HG02938 (cell line): ENCODE results near the gene LRRC47.

Source experiments
- ATAC-seq: cut with Tn5 transposase; IDR thresholded peaks from one replicate; pipeline ENCODE4 v1.9.1; 2021; ENCODE audit warnings: mild to moderate bottlenecking, moderate library complexity; ENCODE audit not compliant: unreplicated experiment

The LRRC47 gene

GRCh38 chr1:3734602-3735001 lies 61.7 kb downstream of the LRRC47 start:
- ATAC-seq: no peak

- ATAC-seq: no peak
Measured at GRCh38 chr1:3733883-3734589, 62.3 kb downstream of the LRRC47 start.

- ATAC-seq: no peak
Measured at GRCh38 chr1:3733094-3733882, 63.0 kb downstream of the LRRC47 start.

DNA sequence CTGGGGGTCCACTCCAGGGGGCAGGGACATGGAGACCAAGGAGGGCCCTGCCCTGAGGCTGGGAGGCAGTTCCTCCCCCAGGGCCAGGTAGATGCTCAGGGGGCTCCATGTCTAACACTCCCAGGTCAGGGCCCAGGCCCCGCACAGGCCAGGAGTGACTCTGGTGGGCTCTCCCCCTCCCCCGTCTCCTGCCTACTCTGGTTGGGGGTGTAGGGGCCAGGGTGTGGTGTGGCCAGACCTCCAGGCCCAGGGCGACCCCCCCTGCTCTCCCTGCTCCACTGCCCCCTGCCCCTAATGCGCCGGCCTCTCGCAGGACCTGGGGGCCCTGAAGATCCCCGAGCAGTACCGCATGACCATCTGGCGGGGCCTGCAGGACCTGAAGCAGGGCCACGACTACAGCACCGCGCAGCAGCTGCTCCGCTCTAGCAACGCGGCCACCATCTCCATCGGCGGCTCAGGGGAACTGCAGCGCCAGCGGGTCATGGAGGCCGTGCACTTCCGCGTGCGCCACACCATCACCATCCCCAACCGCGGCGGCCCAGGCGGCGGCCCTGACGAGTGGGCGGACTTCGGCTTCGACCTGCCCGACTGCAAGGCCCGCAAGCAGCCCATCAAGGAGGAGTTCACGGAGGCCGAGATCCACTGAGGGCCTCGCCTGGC lies 63.7 kb downstream of the LRRC47 start:
- ATAC-seq: no peak

DNA sequence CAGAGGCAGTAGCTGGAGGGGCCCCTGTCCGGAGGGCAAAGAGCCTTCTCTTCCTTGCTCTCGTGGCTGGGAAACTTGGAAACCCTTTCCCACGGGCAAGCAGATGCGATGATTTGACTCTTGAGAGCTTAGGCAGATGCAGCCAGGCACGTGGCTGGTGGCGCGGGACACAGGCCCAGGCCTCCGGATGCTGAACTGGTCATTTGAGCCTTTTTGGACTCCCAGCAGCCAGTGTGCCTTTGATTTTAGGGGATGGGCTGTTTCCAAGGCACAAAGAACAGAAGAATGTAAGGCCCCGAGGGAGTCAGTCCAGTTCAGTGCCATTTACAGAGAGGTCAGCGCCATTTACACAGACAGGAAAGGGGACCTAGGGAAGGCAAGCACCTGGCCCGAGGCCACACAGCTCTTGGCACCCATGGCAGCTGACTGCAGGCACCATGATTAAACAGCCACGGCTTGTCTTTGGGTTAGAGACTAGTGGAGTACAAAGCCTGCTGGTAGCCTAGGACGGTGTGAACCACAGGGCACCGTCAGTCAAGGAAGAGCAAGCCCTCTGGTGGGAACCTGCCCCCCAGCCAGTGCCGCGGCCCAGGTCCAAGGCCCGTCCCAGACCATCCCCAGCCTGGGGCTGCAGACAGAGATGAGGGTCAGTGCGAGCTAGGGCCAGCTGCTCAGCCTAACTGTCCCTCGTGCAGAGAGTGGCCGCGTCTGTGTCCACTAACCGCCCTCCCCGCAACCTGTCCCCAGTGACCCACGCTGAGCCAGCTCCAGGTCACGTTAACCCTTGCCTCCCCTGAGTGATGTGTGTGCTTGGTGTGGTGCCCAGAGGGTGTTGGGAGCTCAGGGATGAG lies 64.5 kb downstream of the LRRC47 start:
- no peak for ATAC-seq

- no peak for ATAC-seq
Measured at GRCh38 chr1:3730543-3731247, 65.6 kb downstream of the LRRC47 start.

- no peak for ATAC-seq
Measured at GRCh38 chr1:3729594-3730542, 66.4 kb downstream of the LRRC47 start.
